GM18511 (cell line): ENCODE measurements around the gene IFNL1.
"Not testable (repeated sequence)": the region's sequence is repeated elsewhere in the genome, so short reads cannot be mapped to it uniquely, and the experiment has no call there.

ENCODE experiments used
- ATAC-seq: cut with Tn5 transposase; IDR thresholded peaks from one replicate; pipeline ENCODE4 v1.9.1; 2021; ENCODE audit warnings: mild to moderate bottlenecking, moderate library complexity; ENCODE audit not compliant: unreplicated experiment

IFNL1 gene

DNA sequence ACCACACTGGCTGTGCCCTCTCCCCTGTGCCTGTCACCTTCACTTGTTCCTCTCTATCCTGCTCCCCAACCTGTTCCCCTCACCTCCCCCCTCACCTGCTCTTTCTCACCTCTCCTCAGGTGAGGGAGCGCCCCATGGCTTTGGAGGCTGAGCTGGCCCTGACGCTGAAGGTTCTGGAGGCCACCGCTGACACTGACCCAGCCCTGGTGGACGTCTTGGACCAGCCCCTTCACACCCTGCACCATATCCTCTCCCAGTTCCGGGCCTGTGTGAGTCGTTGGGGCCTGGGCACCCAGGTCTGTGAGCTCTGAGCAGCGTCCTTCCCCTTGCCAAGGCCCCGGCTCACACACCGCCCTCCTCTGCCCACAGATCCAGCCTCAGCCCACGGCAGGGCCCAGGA is 26.8 kb upstream of the IFNL1 start:
- ATAC-seq: not testable (repeated sequence)

DNA sequence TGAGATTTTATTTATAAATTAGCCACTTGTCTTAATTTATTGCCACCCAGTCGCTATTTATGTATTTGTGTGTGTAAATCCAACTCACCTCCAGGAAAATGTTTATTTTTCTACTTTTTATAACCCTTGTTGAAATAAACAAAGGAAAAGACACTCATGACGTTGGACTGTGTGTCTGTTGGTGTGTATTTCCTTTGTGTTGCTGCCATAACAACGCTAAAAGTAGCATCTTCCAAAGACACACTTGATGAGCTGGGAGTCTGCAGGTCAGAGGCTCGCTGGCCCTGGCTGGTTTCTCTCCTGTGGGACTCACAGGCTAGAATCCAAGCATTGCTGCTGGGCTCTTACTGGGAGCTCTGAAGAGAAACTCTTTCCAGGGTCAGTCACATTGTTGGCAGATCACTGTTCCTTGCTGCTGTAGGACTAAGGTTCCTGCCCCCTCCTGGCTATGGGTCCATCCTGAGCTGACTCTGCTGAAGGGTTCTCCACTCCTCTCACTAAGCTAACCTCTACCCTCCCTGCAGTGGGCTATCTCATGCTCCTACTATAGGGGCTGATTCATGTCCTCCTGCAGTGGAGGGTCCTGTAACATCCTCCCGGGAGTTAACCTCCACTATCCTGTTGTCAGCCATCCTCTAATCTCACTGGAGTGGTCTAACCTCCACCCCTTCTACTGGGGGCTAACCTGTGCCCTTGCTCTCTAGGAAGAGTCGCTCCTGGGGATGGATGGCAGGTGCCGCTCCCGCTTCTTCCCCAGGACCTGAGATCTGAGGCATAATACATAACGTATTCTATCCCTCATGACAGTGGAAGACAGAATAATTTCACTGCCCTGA is 26.0 kb upstream of the IFNL1 start:
- no peak for ATAC-seq

- ATAC-seq: not testable (repeated sequence)
These were observed 22.3 kb upstream of the IFNL1 start for GRCh38 chr19:39273859-39274258.

DNA sequence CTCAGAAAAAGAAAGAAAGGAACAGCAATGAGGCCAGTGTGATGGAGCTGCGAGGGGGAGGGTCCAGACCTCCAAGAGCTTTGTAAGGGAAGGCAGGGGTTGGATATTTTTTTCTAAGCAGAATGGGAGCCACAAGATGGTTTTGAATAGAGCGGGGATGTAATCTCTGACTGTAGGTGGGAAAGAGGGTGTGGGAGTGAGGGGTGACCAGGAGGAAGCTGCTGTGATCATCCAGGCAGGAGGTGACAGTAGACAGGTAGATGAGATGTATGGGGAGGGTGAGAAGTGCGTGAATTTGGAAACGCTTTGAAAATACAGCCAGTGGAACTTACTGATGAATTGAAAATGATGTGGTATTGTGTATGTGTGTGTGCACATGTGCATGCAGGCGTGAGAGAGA is 20.6 kb upstream of the IFNL1 start:
- ATAC-seq: no peak

DNA sequence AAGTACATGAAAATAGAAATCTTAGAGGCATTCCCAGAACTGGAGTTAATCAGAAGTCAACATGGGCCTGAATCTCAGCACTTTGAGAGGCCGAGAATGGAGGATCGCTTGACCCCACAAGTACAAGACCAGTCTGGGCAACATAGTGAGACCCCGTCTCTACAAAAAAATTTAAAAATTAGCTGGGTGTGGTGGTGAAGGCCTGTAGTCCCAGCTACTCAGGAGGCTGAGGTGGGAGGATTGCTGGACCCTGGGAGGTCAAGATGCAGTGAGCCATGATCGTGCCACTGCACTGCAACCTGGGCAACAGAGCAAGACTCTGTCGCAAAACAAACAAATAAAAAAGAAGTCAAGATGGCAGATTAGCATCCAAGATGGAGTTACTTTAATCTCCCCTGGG is 19.5 kb upstream of the IFNL1 start:
- no peak for ATAC-seq

- ATAC-seq: no peak
These were observed 18.6 kb upstream of the IFNL1 start for GRCh38 chr19:39277598-39277997.

DNA sequence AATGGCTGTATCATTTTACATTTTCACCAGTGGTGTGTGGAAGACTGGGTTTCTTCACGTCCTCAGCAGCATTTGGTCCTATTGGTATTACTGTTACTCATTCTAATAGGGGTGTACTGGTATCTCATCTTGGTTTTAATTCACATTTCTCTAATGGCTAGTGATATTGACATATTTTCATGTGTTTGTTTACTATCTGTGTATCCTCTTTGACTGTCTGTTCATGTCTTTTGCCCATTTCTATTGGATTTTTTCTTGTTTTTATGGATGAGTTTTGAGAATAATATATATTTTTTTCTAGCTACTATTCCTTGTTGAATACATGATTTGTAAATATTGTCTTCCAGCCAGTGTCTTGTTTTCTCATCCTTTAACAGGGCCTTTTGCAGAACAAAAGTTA is 14.2 kb upstream of the IFNL1 start:
- ATAC-seq: no peak

DNA sequence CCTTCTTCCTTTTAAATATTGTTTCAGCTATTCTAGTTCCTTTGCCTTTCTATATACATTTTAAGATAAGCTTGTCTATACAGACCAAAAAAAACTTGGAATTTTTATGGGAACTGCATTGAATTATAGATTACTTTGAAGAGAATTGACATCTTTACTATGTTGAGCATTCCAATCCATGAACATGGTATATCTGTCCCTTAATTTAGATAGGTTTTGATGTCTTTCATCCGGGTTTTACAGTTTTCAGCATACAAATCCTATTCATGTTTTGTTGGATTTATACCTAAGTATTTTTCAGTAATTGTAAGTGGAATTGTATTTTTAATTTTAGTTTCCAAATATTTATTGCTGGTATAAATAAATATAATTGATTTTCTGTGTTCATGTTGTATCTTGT is 12.2 kb upstream of the IFNL1 start:
- no peak for ATAC-seq

GRCh38 chr19:39293394-39293793 is 2.8 kb upstream of the IFNL1 start:
- no peak for ATAC-seq

- no peak for ATAC-seq
These were observed 699 bp downstream of the IFNL1 start for GRCh38 chr19:39296906-39297305.

DNA sequence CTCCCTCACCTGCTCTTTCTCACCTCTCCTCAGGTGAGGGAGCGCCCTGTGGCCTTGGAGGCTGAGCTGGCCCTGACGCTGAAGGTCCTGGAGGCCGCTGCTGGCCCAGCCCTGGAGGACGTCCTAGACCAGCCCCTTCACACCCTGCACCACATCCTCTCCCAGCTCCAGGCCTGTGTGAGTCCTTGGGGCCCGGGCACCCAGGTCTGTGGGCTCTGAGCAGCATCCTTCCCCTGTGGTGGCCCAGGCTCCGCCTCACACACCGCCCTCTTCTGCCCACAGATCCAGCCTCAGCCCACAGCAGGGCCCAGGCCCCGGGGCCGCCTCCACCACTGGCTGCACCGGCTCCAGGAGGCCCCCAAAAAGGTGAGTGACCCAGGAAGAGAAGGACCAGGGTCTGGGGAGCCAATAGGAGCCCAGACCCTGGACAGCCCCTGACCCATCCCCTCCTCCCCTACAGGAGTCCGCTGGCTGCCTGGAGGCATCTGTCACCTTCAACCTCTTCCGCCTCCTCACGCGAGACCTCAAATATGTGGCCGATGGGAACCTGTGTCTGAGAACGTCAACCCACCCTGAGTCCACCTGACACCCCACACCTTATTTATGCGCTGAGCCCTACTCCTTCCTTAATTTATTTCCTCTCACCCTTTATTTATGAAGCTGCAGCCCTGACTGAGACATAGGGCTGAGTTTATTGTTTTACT is 1.9 kb downstream of the IFNL1 start:
- no peak for ATAC-seq

- ATAC-seq: no peak
These were observed 3.2 kb downstream of the IFNL1 start for GRCh38 chr19:39299404-39299803.

DNA sequence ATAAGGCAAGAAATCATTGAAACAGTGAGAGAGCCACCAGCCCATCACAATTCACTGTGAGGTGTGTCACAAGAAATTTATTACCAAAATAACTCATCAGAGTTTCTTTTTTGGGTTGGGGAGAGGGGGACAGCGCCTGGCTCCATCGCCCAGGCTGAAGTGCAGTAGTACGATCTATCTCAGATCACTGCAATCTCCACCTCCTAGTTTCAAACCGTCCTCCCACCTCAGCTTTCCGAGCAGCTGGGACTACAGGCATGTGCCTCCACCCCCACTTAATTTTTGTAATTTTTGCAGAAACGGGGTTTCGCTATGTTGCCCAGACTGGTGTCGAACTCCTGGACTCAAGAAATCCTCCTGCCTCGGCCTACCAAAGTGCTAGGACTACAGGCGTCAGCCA is 3.6 kb downstream of the IFNL1 start:
- no peak for ATAC-seq

GRCh38 chr19:39301021-39301420 is 4.8 kb downstream of the IFNL1 start:
- no peak for ATAC-seq

DNA sequence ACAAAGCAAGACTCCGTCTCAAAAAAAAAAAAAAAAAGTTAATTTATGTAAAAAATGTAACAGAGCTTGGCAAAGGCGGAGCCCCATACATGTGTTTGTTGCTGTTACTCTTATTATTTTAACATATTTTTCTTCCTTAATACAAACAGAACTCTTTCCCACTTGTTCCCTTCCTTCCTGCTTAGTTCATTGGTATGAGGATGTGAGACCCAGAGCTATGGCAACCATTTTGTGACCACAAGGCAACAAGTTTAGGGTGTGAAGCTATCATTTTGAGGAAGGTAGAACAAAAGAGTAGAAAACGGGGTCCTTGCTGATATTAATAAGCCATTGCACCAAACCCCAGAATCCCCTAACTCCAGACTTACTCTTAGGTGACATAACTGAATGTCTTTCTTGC is 5.4 kb downstream of the IFNL1 start:
- ATAC-seq: no peak

DNA sequence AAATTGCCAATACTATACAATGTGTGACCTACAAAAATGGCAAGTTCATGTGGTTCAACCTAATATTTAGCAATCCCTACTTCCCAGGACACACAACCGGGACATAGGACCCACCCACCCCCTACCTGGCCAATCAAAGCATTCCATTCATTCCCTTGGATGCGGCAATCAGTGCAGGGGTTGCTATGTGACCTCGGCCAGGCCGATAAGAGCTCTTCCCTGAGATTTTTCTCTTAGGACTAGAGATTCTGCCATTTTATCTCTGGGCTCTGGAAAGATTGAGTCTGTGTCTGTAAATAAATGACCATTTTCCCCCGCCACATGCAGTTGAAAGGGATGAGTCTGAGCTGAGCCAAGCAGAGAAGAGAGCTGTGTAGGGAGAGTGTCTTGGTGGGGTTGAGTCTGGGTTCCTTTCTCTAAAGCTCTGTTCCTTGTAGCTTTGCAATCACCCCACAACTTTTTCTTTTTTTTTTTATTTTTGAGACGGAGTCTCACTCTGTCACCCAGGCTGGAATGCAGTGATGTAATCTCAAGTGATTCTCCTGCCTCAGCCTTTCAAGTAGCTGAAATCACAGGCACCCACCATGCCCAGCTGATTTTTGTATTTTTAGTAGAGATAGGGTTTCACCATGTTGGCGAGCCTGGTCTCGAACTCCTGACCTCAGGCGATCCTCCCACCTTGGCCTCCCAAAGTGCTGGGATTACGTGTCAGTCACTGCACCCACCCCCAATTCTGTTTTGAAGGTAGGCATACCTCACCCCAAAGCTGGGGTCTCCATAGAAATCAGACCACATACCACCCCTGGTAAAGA is 7.4 kb downstream of the IFNL1 start:
- ATAC-seq: no peak

GRCh38 chr19:39304185-39304513 is 7.9 kb downstream of the IFNL1 start:
- no peak for ATAC-seq

DNA sequence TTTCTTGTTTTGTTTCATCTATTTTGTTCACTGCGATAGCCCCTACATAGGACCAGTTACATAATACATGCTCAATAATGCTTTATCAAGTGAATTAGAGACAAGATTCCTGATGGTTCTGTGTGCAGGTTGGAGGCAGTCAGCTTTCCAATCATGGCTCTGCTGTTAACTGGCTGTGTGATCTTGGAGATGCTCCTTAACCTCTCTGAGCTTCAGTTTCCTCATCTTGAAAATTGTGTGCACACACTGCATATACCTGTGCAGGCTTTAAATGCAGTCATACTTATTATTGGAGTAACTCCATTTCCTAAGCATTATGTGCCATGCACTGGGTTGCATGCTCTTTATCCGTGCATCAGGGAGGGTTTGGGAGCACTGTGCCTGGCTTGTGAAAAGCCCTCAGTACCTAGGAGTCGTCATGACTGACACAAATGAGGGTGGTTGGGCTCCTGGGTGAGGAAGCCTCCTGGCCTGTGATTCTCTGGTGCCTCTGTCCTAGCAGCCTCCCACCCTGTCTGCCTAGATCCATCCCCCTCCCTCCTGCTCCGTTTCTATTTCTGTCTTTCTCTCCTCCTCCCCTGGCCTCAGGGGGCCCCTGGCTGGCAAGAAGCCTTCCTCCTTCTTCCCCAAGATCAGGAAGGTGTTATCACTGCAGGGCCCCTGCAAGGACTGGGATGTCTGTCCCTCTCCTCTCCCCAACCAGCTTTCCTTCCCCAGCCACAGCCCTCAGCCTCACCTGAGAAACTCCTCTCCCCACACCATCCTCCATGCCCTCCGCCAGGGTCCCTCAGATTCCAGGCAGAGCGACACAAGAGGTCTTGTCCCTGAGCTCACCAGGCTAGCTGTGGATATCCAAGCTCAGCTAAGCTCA is 8.7 kb downstream of the IFNL1 start:
- ATAC-seq: no peak

GRCh38 chr19:39306075-39306474 is 9.9 kb downstream of the IFNL1 start:
- ATAC-seq: no peak

DNA sequence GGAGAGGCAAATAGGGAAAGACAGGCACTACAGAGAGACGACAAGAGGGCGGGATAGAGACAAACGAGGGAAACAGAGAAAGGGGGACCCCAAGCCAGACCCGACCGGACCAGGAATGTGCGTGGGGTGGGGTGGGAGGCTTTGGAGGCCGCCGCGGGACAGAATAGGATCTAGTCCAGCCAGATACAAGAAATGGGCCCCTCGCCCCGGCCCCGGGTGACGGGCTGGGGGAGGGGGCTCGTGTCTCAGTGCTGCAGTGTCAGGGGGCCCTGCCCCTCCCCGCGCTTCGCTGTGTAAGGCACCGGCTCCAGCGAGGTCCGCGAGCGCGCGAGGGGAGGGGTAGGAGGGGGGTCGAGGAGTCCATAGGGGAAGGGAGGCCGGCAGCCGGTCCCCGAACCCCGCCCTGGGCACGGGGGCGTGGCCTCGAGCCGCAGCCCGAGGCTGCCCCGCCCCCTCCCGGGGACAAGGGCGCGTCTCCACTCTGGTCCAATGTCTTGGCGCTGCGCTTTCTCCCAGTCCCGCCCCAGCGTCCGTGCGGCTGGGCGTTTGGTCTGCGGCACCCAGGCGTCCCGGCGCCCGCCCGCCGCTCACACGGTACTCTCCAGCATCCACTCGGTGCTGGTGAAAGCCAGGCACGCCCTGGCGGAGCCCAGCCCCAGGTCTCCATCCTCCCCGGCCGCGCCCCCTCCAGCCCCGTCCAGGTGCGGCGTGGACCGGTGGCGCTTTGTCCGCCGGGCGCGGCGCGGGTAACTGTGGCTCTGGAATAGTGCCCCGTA is 11.0 kb downstream of the IFNL1 start:
- no peak for ATAC-seq
